Mucosa of descending colon (tissue), 3 donors: ENCODE measurements around the gene FSTL4. TPM values are rescaled to one million over a fixed set of nuclear protein-coding genes. Genes with fewer than 3 reads are reported as not detected.

Source experiments
- ATAC-seq: fragments of 200-7000 bp; cut with Tn5 transposase; one replicate; pipeline ENCODE4 v1.9.1; 2020; ENCODE audit warnings: mild to moderate bottlenecking, moderate library complexity
- DNase-seq, 3 donors: peaks; one replicate each; pipeline ENCODE4 v3.0.0-alpha.2; 2020
- H3K36me3 ChIP-seq: fragments of 200-600 bp; one replicate; pipeline ENCODE4 v1.8.0; 2021; ENCODE audit warnings: low read depth, mild to moderate bottlenecking
- H3K4me1 ChIP-seq: fragments of 200-600 bp; one replicate; pipeline ENCODE4 v1.8.0; 2021; ENCODE audit warnings: low read depth, mild to moderate bottlenecking
- H3K4me3 ChIP-seq: fragments of 200-600 bp; one replicate; pipeline ENCODE4 v1.8.0; 2021; ENCODE audit warnings: mild to moderate bottlenecking
- H3K9me3 ChIP-seq: fragments of 200-600 bp; one replicate; pipeline ENCODE4 v1.8.0; 2021; ENCODE audit warnings: mild to moderate bottlenecking
- CTCF ChIP-seq: fragments of 200-600 bp; IDR thresholded peaks from one replicate; pipeline ENCODE4 v1.8.0; 2022; ENCODE audit warnings: antibody characterized with exemption, mild to moderate bottlenecking
- intact Hi-C, 2 donors: fragments of 100-400 bp; cut with DNase I in 1 of 2; cut with micrococcal nuclease in 1 of 2; formaldehyde crosslinking; loops; one replicate each; pipeline versions ENCODE4 v1.11.0 to v1.11.1; 2022; cut with DNase I, micrococcal nuclease
- total RNA-seq, 3 donors: library from RNA; stranded (reverse); fragmentation: NEBNext Ultra II Directional in 2 of 3; extraction: Animal tissue kit (Norgen Biotek cat#: 25700) in 2 of 3; gene quantifications; one replicate each; pipeline versions ENCODE4 v1.2.1 to v1.2.4, GENCODE V29; 2021 to 2023
- donor health status: DM: no; HTN: no; CAD: no; lungs with moderate emphysema.
- donor health status: DM: no; HTN: no; CAD: no.
- donor health status: DM: no; HTN: yes; CAD: no.

FSTL4 gene
- total RNA-seq, 3 donors from 2014 or later = 0.29 to 0.77 (median 0.57) TPM

GRCh38 chr5:133389066-133389590 is 223.2 kb downstream of the FSTL4 start:
- H3K4me3 ChIP-seq = no peak overlapping the region
- no peaks in the 10 kb centered on the region for H3K4me1 ChIP-seq
- intact Hi-C loops = no loop called here
- no peak for TF ChIP-seq CTCF
- H3K9me3 ChIP-seq = no peaks in the 10 kb centered on the region
- H3K36me3 ChIP-seq = no peaks in the 10 kb centered on the region
- DNase-seq (no peak), ATAC-seq (no peak)

GRCh38 chr5:133387621-133388020 is 224.7 kb downstream of the FSTL4 start:
- Histone ChIP-seq H3K4me1 (no peaks in the 10 kb centered on the region), H3K4me3 (no peak overlapping the region), H3K9me3 (no peaks in the 10 kb centered on the region), H3K36me3 (no peaks in the 10 kb centered on the region)
- no peak for TF ChIP-seq CTCF
- intact Hi-C loops = no loop called here
- ATAC-seq (no peak), DNase-seq (no peak)

GRCh38 chr5:133387091-133387490 is 225.2 kb downstream of the FSTL4 start:
- intact Hi-C loops = no loop called here

GRCh38 chr5:133386662-133387061 is 225.7 kb downstream of the FSTL4 start:
- no peak for TF ChIP-seq CTCF
- DNase-seq = no peak
- Histone ChIP-seq H3K4me1 (no peaks in the 10 kb centered on the region), H3K9me3 (no peaks in the 10 kb centered on the region), H3K4me3 (no peak overlapping the region), H3K36me3 (no peaks in the 10 kb centered on the region)
- intact Hi-C loops = no loop called here
- ATAC-seq = no peak

More at GRCh38 chr5:133387091-133387490, 225.2 kb downstream of the FSTL4 start:
- no peak for ATAC-seq
- H3K9me3 ChIP-seq = no peaks in the 10 kb centered on the region
- no peaks in the 10 kb centered on the region for H3K4me1 ChIP-seq
- H3K36me3 ChIP-seq = no peaks in the 10 kb centered on the region
- TF ChIP-seq CTCF = no peak
- DNase-seq = no peak
- no peak overlapping the region for H3K4me3 ChIP-seq

- Histone ChIP-seq H3K4me1 (no peaks in the 10 kb centered on the region), H3K4me3 (no peak overlapping the region), H3K9me3 (no peaks in the 10 kb centered on the region), H3K36me3 (no peaks in the 10 kb centered on the region)
- DNase-seq (no peak), ATAC-seq (no peak)
- no peak for TF ChIP-seq CTCF
- intact Hi-C loops = no loop called here
Measured at GRCh38 chr5:133385346-133385745, 227.0 kb downstream of the FSTL4 start.

- Histone ChIP-seq H3K36me3 (no peaks in the 10 kb centered on the region), H3K9me3 (no peaks in the 10 kb centered on the region), H3K4me1 (no peaks in the 10 kb centered on the region), H3K4me3 (no peak overlapping the region)
- DNase-seq = no peak
- intact Hi-C loops = no loop called here
- TF ChIP-seq CTCF = no peak
- ATAC-seq = no peak
Measured at GRCh38 chr5:133384903-133385302, 227.4 kb downstream of the FSTL4 start.
